K562 (cell line): ENCODE data around the gene VKORC1. TPM values are rescaled to one million over a fixed set of nuclear protein-coding genes. Genes with fewer than 3 reads are reported as not detected.

Experiments used
- ATAC-seq: fragments of 200-7000 bp; cut with Tn5 transposase; 3 replicates; pipeline ENCODE4 v1.9.1; 2020; ENCODE audit warnings: moderate library complexity
- BruUV-seq: library from RNA; stranded (reverse); fragments of 400-500 nt; replicated peaks from 2 replicates; lab custom pipeline; 2021; lab: Mats Ljungman, UMichigan
- CTCF ChIA-PET: fragments of 300-600 bp; formaldehyde crosslinking; extraction: SDS; loops from one replicate; lab custom pipeline; 2021; ENCODE audit warnings: low intra/inter-chr PET ratio; lab: Yijun Ruan, JAX
- POLR2A ChIA-PET: fragments of 300-600, 350-650 bp; sonication (Branson Sonifier 250); formaldehyde crosslinking; extraction: SDS; loops from one replicate; lab custom pipeline; 2021; ENCODE audit warnings: antibody characterized with exemption, inconsistent platforms; lab: Yijun Ruan, JAX
- DNase-seq, 4 experiments: peaks; one replicate each; pipeline versions ENCODE4 v3.0.0 to v3.0.0-alpha.2; 2011 to 2018; ENCODE audit warnings: low spot score in 3 of 4, mixed read lengths in 3 of 4; ENCODE audit errors: extremely low read depth in 1 of 4
- FAIRE-seq: peaks from 2 replicates; lab custom pipeline; 2011; peaks lifted over from hg19 to GRCh38; lab: Jason Lieb, UNC
- H2AFZ ChIP-seq: 2 replicates; pipeline ENCODE4 v1.6.0; 2011; ENCODE audit warnings: low read depth, low read length, control low read depth, inconsistent platforms
- H3K27ac ChIP-seq: fragments of 200-600 bp; 3 replicates; pipeline ENCODE4 v1.8.0; 2011; ENCODE audit warnings: low read depth, mild to moderate bottlenecking, control low read depth, inconsistent platforms, low read length, moderate library complexity, mixed read lengths; ENCODE audit errors: extremely low read depth
- H3K27me3 ChIP-seq, 2 experiments: fragments of 300-600 bp in 1 of 2; 2 replicates in 1 of 2; 3 replicates in 1 of 2; pipeline versions ENCODE4 v1.6.0 to v1.8.0; 2011; ENCODE audit warnings: inconsistent platforms in 2 of 2, low read length in 2 of 2, mild to moderate bottlenecking in 1 of 2, mixed read lengths in 1 of 2, moderate library complexity in 1 of 2; ENCODE audit not compliant: control insufficient read depth in 2 of 2, insufficient read depth in 2 of 2
- H3K36me3 ChIP-seq: fragments of 300-600 bp; 3 replicates; pipeline ENCODE4 v1.8.0; 2011; ENCODE audit warnings: mild to moderate bottlenecking, low read length, inconsistent platforms; ENCODE audit not compliant: control insufficient read depth, insufficient read depth
- H3K4me1 ChIP-seq, 2 experiments: fragments of 200-600 bp in 1 of 2; replicated peaks in 1 of 2; 2 replicates in 1 of 2; 3 replicates in 1 of 2; pipeline versions ENCODE4 v1.5.1 to v1.8.0; 2011; ENCODE audit warnings: inconsistent platforms in 2 of 2, low read length in 2 of 2, mild to moderate bottlenecking in 1 of 2, mixed read lengths in 1 of 2, moderate library complexity in 1 of 2; ENCODE audit not compliant: control insufficient read depth in 2 of 2, insufficient read depth in 2 of 2
- H3K4me2 ChIP-seq: 2 replicates; pipeline ENCODE4 v1.6.1; 2011; ENCODE audit warnings: low read length, control low read depth, inconsistent platforms, mixed read lengths; ENCODE audit not compliant: insufficient read depth
- H3K4me3 ChIP-seq: fragments of 200-600 bp; sonication (generic), shearing (Covaris generic); 2 replicates; pipeline ENCODE4 v1.5.1; 2016; ENCODE audit warnings: control low read depth, inconsistent platforms
- H3K79me2 ChIP-seq: fragments of 200-600 bp; 3 replicates; pipeline ENCODE4 v1.8.0; 2011; ENCODE audit warnings: low read length, inconsistent platforms; ENCODE audit not compliant: control insufficient read depth, insufficient read depth
- H3K9ac ChIP-seq, 2 experiments: 2 replicates each; pipeline versions ENCODE4 v1.6.0 to v1.6.1; 2011; ENCODE audit warnings: low read depth in 2 of 2, low read length in 2 of 2, control low read depth in 1 of 2, inconsistent platforms in 1 of 2, mild to moderate bottlenecking in 1 of 2, mixed read lengths in 1 of 2; ENCODE audit not compliant: insufficient read depth in 1 of 2
- H3K9me1 ChIP-seq: one replicate; pipeline ENCODE4 v1.6.0; 2011; ENCODE audit warnings: inconsistent platforms, mild to moderate bottlenecking, low read length, moderate library complexity; ENCODE audit not compliant: control insufficient read depth, insufficient read depth
- H3K9me3 ChIP-seq: replicated peaks from 2 replicates; pipeline ENCODE4 v1.5.1; 2011; ENCODE audit warnings: low read depth, low read length, inconsistent platforms; ENCODE audit not compliant: control insufficient read depth, insufficient read depth
- H4K20me1 ChIP-seq: replicated peaks from 2 replicates; pipeline ENCODE4 v1.6.1; 2011; ENCODE audit warnings: low read length, inconsistent platforms, mixed read lengths; ENCODE audit not compliant: control insufficient read depth, insufficient read depth
- AFF1 ChIP-seq, 2 experiments: fragments of 450-650 bp; IDR thresholded peaks; 2 replicates each; pipeline ENCODE4 v1.6.1; 2018; ENCODE audit warnings: mild to moderate bottlenecking in 2 of 2, low read depth in 1 of 2; ENCODE audit not compliant: partially characterized antibody in 2 of 2
- CGGBP1 ChIP-seq: fragments of 250-450 bp; sonication (Bioruptor Pico); IDR thresholded peaks from 2 replicates; pipeline ENCODE4 v1.9.0; 2021; ENCODE audit warnings: mild to moderate bottlenecking
- E2F8 ChIP-seq: fragments of 450-650 bp; IDR thresholded peaks from 2 replicates; pipeline ENCODE4 v1.7.1; 2018; ENCODE audit warnings: mild to moderate bottlenecking, low read depth; ENCODE audit not compliant: partially characterized antibody
- EGR1 ChIP-seq: fragments of 450-650 bp; conservative IDR thresholded peaks from 2 replicates; pipeline ENCODE4 v1.6.1; 2017; ENCODE audit warnings: mild to moderate bottlenecking
- ELF4 ChIP-seq: fragments of 450-650 bp; formaldehyde crosslinking; IDR thresholded peaks from 2 replicates; pipeline ENCODE4 v1.4.0; 2022; ENCODE audit warnings: missing genetic modification characterization
- MAX ChIP-seq: sonication (generic); formaldehyde crosslinking; IDR thresholded peaks from 2 replicates; pipeline ENCODE4 v1.9.0; 2022; ENCODE audit warnings: mild to moderate bottlenecking, missing genetic modification reagents
- NFXL1 ChIP-seq: fragments of 450-650 bp; formaldehyde crosslinking; IDR thresholded peaks from 2 replicates; pipeline ENCODE4 v1.4.0; 2021; ENCODE audit warnings: mild to moderate bottlenecking
- PTBP1 ChIP-seq: fragments of 200-400 bp; formaldehyde crosslinking; IDR thresholded peaks from 2 replicates; pipeline ENCODE4 v1.6.1; 2017; ENCODE audit warnings: low read depth, low read length
- SPI1 ChIP-seq: IDR thresholded peaks from 2 replicates; pipeline ENCODE4 v1.6.1; 2011; ENCODE audit warnings: low read depth, low read length, control low read depth, borderline replicate concordance
- TCF7 ChIP-seq: sonication (generic); IDR thresholded peaks from 2 replicates; pipeline ENCODE4 v1.6.1; 2016; ENCODE audit warnings: antibody characterized with exemption, borderline replicate concordance
- TGIF2 ChIP-seq: sonication (generic); formaldehyde crosslinking; IDR thresholded peaks from 2 replicates; pipeline ENCODE4 v1.8.1; 2022; ENCODE audit warnings: mild to moderate bottlenecking, missing genetic modification reagents, moderate library complexity
- ZNF24 ChIP-seq: fragments of 450-650 bp; IDR thresholded peaks from 2 replicates; pipeline ENCODE4 v1.6.1; 2016
- WGBS: fragments of 100-300 bp; shearing (Covaris generic); methylation state at CpG from one replicate; pipeline ENCODE4 v1.1.6; 2016; ENCODE audit warnings: low coverage, mixed read lengths; ENCODE audit not compliant: insufficient coverage; ENCODE audit errors: missing lambda C conversion rate; 5-methylcytosine and 5-hydroxymethylcytosine counted together
- in situ Hi-C: fragments of 300-500 bp; cut with MboI; formaldehyde crosslinking; loops from 4 replicates; pipeline ENCODE4 v1.15.0; 2018; ENCODE audit warnings: inconsistent platforms, mixed read lengths
- intact Hi-C: fragments of 100-400 bp; cut with micrococcal nuclease; formaldehyde crosslinking; loops from 2 replicates; pipeline ENCODE4 v1.14.2; 2022
- polyA plus RNA-seq, 8 experiments: library from polyadenylated mRNA; depleted of rRNA in 4 of 8; stranded (reverse) in 5 of 8; unstranded in 3 of 8; fragments of >200 nt; fragmentation: Nextera tagmentation in 2 of 8; fragmentation: Illumina TruSeq in 1 of 8; extraction: Ambion mirVana in 2 of 8; extraction: Trizol in 1 of 8; gene quantifications; 2 replicates each; pipeline versions ENCODE4 v1.2.1 to v1.2.3, GENCODE V29; 2011 to 2014; ENCODE audit warnings: inconsistent platforms in 1 of 8, missing spikeins in 1 of 8
- total RNA-seq, 7 experiments: library from RNA; depleted of rRNA in 6 of 7; stranded (reverse); fragments of >200 nt in 6 of 7; fragmentation: Illumina TruSeq in 2 of 7; extraction: Trizol in 2 of 7; gene quantifications; 2 replicates each; pipeline versions ENCODE4 v1.2.1 to v1.2.3, GENCODE V29; 2011 to 2021; ENCODE audit warnings: low replicate concordance in 1 of 7

VKORC1 gene
- total and polyA plus RNA-seq, 9 of the 15 experiments (the other 6 are each of a cell fraction or from before 2014, with no cell fraction given), result 30.0 to 119 (median 62.1) TPM

GRCh38 chr16:31117384-31118222 is 23.0 kb upstream of the VKORC1 start, which contains the start of gene KAT8:
Gene KAT8 (plus strand): TSS chr16:31117664. CDS start chr16:31117682, 18 bp downstream.
- CTCF ChIA-PET, result interaction anchor here (0.7 kb wide), 1 partner anchor 95 kb away, joined by 3 read pairs; no protein-coding TSS in a partner anchor
- peak; percentile 98 to 99 (median 98) for DNase-seq
- in situ Hi-C loops, result no loop called here
- peak; percentile 90 for FAIRE-seq
- no peaks in the 10 kb centered on the region for H3K9me3 ChIP-seq
- H3K9me1 ChIP-seq, result no peaks in the 10 kb centered on the region
- H3K27me3 ChIP-seq, result no peaks in the 10 kb centered on the region
- peak within 1 kb of the TSS; percentile 90 to 94 for H3K9ac ChIP-seq
- BruUV-seq, result no TSS peak
- peaks cover 5% of the 10 kb centered on the region for H4K20me1 ChIP-seq
- POLR2A ChIA-PET, result interaction anchor here (0.6 to 6.0 kb wide), 20 partner anchors 9 to 381 kb away, joined by 3 to 44 read pairs (median 4); partner anchors contain the start of genes FUS, HSD3B7, PRSS53 and PRSS8
- H3K36me3 ChIP-seq, result peaks cover 58% of the 10 kb centered on the region
- peak within 1 kb of the TSS; percentile 92 for H2AFZ ChIP-seq
- ATAC-seq, result peak; percentile 95
- intact Hi-C loops, result loop anchor here (2.0 kb wide), 1 partner anchor 25 kb away; no protein-coding TSS in a partner anchor
- WGBS, result 4% methylated on average over 47 of the region's 68 CpGs
- H3K4me2 ChIP-seq, result peak within 1 kb of the TSS; percentile 99
- peak within 1 kb of the TSS; percentile 91 for H3K27ac ChIP-seq
- H3K79me2 ChIP-seq, result peaks cover 38% of the 10 kb centered on the region
- H3K4me3 ChIP-seq, result peak within 1 kb of the TSS; percentile 68
- H3K4me1 ChIP-seq, result peaks cover 2 to 19% of the 10 kb centered on the region in 2 experiments; a peak in 4 of 5 replicates
- TF ChIP-seq TCF7, result no peak
- TF ChIP-seq EGR1, result peak; percentile 32; the same call in 1 of the 2 replicates
- no peak for TF ChIP-seq NFXL1
- peak; percentile 81 for TF ChIP-seq E2F8
- no peak for TF ChIP-seq AFF1 (IDR thresholded peaks at IDR 0.05; ENCODE audit: low read depth in 1 of 2, partially characterized antibody in 2 of 2)
- TF ChIP-seq ELF4 (CRISPR knock-in tag), result peak; percentile 88
- TF ChIP-seq SPI1, result peak; percentile 64
- TF ChIP-seq CGGBP1, result peak; percentile 69
- TF ChIP-seq TGIF2 (CRISPR knock-in tag), result no peak
- TF ChIP-seq ZNF24, result no peak
- no peak; the same call in 1 of the 2 replicates for TF ChIP-seq MAX
- TF ChIP-seq PTBP1, result no peak
